GM21447 (cell line): ENCODE measurements around the gene RFX3.
A peak's percentile ranks its signal among the peaks of the same experiment; 100 is the strongest.

Experiments
- ATAC-seq: cut with Tn5 transposase; IDR thresholded peaks from one replicate; pipeline ENCODE4 v1.9.1; 2021; ENCODE audit not compliant: unreplicated experiment

The RFX3 gene

GRCh38 chr9:3514786-3515185 is 11.0 kb downstream of the RFX3 start:
- no peak for ATAC-seq

- ATAC-seq, result no peak
These were observed 12.5 kb downstream of the RFX3 start for GRCh38 chr9:3513265-3513818.

- ATAC-seq, result no peak
These were observed 14.2 kb downstream of the RFX3 start for GRCh38 chr9:3511551-3511950.

- no peak for ATAC-seq
These were observed 15.0 kb downstream of the RFX3 start for GRCh38 chr9:3510796-3511195.

- ATAC-seq, result no peak
These were observed 15.9 kb downstream of the RFX3 start for GRCh38 chr9:3509926-3510325.

- no peak for ATAC-seq
These were observed 17.1 kb downstream of the RFX3 start for GRCh38 chr9:3508521-3509291.

- ATAC-seq, result no peak
These were observed 17.7 kb downstream of the RFX3 start for GRCh38 chr9:3508078-3508431.

- ATAC-seq, result peak; percentile 62
These were observed 18.3 kb downstream of the RFX3 start for GRCh38 chr9:3507395-3508077.

- no peak for ATAC-seq
These were observed 19.6 kb downstream of the RFX3 start for GRCh38 chr9:3506164-3506563.

GRCh38 chr9:3502560-3503398 is 23.0 kb downstream of the RFX3 start:
- ATAC-seq, result no peak

- ATAC-seq, result no peak
These were observed 25.8 kb downstream of the RFX3 start for GRCh38 chr9:3500044-3500443.

- no peak for ATAC-seq
These were observed 27.1 kb downstream of the RFX3 start for GRCh38 chr9:3498691-3499090.

- ATAC-seq, result no peak
These were observed 27.9 kb downstream of the RFX3 start for GRCh38 chr9:3497857-3498256.

- no peak for ATAC-seq
These were observed 28.4 kb downstream of the RFX3 start for GRCh38 chr9:3497401-3497800.

GRCh38 chr9:3495855-3496254 is 29.9 kb downstream of the RFX3 start:
- no peak for ATAC-seq

GRCh38 chr9:3492214-3492613 is 33.6 kb downstream of the RFX3 start:
- no peak for ATAC-seq

GRCh38 chr9:3491450-3491849 is 34.4 kb downstream of the RFX3 start:
- ATAC-seq, result no peak

- no peak for ATAC-seq
These were observed 34.8 kb downstream of the RFX3 start for GRCh38 chr9:3490957-3491356.

GRCh38 chr9:3482578-3482977 is 43.2 kb downstream of the RFX3 start:
- no peak for ATAC-seq

GRCh38 chr9:3480353-3480655 is 45.5 kb downstream of the RFX3 start:
- no peak for ATAC-seq

GRCh38 chr9:3479514-3480352 is 46.1 kb downstream of the RFX3 start:
- ATAC-seq, result peak; percentile 34
